CD4-positive, alpha-beta memory T cell (primary cell): ENCODE results near the gene SLC25A45. TPM values are rescaled to one million over a fixed set of nuclear protein-coding genes. Genes with fewer than 3 reads are reported as not detected.

Source experiments
- CTCF ChIA-PET: fragments of 350-600 bp; sonication (Branson Sonifier 250); formaldehyde crosslinking; loops from one replicate; lab custom pipeline; 2021; ENCODE audit warnings: inconsistent platforms; ENCODE audit not compliant: partially characterized antibody; lab: Charles Lee
- POLR2A ChIA-PET: fragments of 350-600 bp; sonication (Branson Sonifier 250); formaldehyde crosslinking; loops from one replicate; lab custom pipeline; 2021; ENCODE audit not compliant: partially characterized antibody; lab: Charles Lee
- DNase-seq, 5 donors: peaks; one replicate each; pipeline versions ENCODE4 v3.0.0 to v3.0.0-alpha.2; 2020 to 2022; ENCODE audit warnings: mixed read lengths in 1 of 5
- H3K27ac ChIP-seq: one replicate; pipeline ENCODE4 v1.7.0; 2013; ENCODE audit warnings: low read depth, low read length
- H3K27me3 ChIP-seq: 2 replicates; pipeline ENCODE4 v1.7.0; 2013; ENCODE audit warnings: mild to moderate bottlenecking, low read length, moderate library complexity; ENCODE audit not compliant: insufficient read depth
- H3K36me3 ChIP-seq: 2 replicates; pipeline ENCODE4 v1.7.0; 2013; ENCODE audit warnings: mild to moderate bottlenecking, low read length, moderate library complexity; ENCODE audit not compliant: insufficient read depth
- H3K4me1 ChIP-seq: 2 replicates; pipeline ENCODE4 v1.7.0; 2013; ENCODE audit warnings: mild to moderate bottlenecking, low read length, moderate library complexity; ENCODE audit not compliant: insufficient read depth
- H3K4me3 ChIP-seq, 2 donors: one replicate each; pipeline ENCODE4 v1.7.0; 2013; ENCODE audit warnings: low read length in 2 of 2, mild to moderate bottlenecking in 1 of 2
- H3K9me3 ChIP-seq, 2 donors: one replicate each; pipeline ENCODE4 v1.7.0; 2013; ENCODE audit warnings: low read length in 2 of 2, control low read depth in 1 of 2; ENCODE audit not compliant: control insufficient read depth in 1 of 2
- H3K27ac Mint-ChIP-seq, 7 donors: one replicate each; pipeline ENCODE4 v1.8.0; 2020 to 2021; ENCODE audit warnings: mixed read lengths in 7 of 7, mild to moderate bottlenecking in 6 of 7, inconsistent platforms in 3 of 7, moderate library complexity in 3 of 7
- H3K27me3 Mint-ChIP-seq, 2 donors: one replicate each; pipeline ENCODE4 v1.8.0; 2020 to 2021; ENCODE audit warnings: mixed read lengths in 2 of 2
- H3K36me3 Mint-ChIP-seq, 2 donors: one replicate each; pipeline ENCODE4 v1.8.0; 2020 to 2021; ENCODE audit warnings: mixed read lengths in 2 of 2, inconsistent platforms in 1 of 2, mild to moderate bottlenecking in 1 of 2
- H3K4me1 Mint-ChIP-seq, 4 donors: one replicate each; pipeline ENCODE4 v1.8.0; 2020 to 2021; ENCODE audit warnings: mixed read lengths in 4 of 4, mild to moderate bottlenecking in 1 of 4
- H3K4me3 Mint-ChIP-seq, 8 donors: one replicate each; pipeline ENCODE4 v1.8.0; 2020 to 2021; ENCODE audit warnings: mixed read lengths in 8 of 8, mild to moderate bottlenecking in 7 of 8, moderate library complexity in 6 of 8, inconsistent platforms in 3 of 8
- H3K9me3 Mint-ChIP-seq, 8 donors: one replicate each; pipeline ENCODE4 v1.8.0; 2020 to 2021; ENCODE audit warnings: mixed read lengths in 8 of 8, mild to moderate bottlenecking in 5 of 8, inconsistent platforms in 3 of 8, moderate library complexity in 1 of 8
- intact Hi-C: fragments of 100-400 bp; cut with micrococcal nuclease; formaldehyde crosslinking; loops from one replicate; pipeline ENCODE4 v1.15.1; 2023
- polyA plus RNA-seq, 2 donors: library from polyadenylated mRNA; unstranded; fragments of 300-500 nt; fragmentation: Illumina TruSeq; gene quantifications; one replicate each; pipeline ENCODE4 v1.2.3, GENCODE V29; 2021
- total RNA-seq, 2 experiments: library from RNA; stranded (reverse); gene quantifications; one replicate each; pipeline ENCODE4 v1.2.3, GENCODE V29; 2021

The SLC25A45 gene
- total and polyA plus RNA-seq, 4 experiments from 2014 or later = 7.2 to 24.2 (median 16.0) TPM

- CTCF ChIA-PET = interaction anchor here (1.4 to 1.5 kb wide), 2 partner anchors 23 to 25 kb away, joined by 3 to 6 read pairs; no protein-coding TSS in a partner anchor
- H3K9me3 ChIP-seq = no peaks in the 10 kb centered on the region
- H3K36me3 Mint-ChIP-seq = peaks cover 9 to 31% of the 10 kb centered on the region in 2 donors
- no peaks in the 10 kb centered on the region for H3K27me3 Mint-ChIP-seq
- DNase-seq = peak; percentile 92 to 97 (median 94)
- peaks cover 7% of the 10 kb centered on the region for H3K4me1 ChIP-seq
- no peaks in the 10 kb centered on the region for H3K9me3 Mint-ChIP-seq
- H3K27me3 ChIP-seq = no peaks in the 10 kb centered on the region
- POLR2A ChIA-PET = interaction anchor here (0.5 to 2.4 kb wide), 12 partner anchors 21 to 1024 kb away, joined by 3 to 9 read pairs (median 4); partner anchors contain the start of genes DPF2, FRMD8 and MALAT1
- peaks cover 8 to 17% (median 11%) of the 10 kb centered on the region in 4 donors for H3K4me1 Mint-ChIP-seq
- peak within 1 kb of the TSS; percentile 50 for H3K27ac ChIP-seq
- peak within 1 kb of the TSS; percentile 90 to 97 (median 93) for H3K4me3 Mint-ChIP-seq
- peak within 1 kb of the TSS in 1 of 2 donors; percentile 32 for H3K4me3 ChIP-seq
- peaks cover 11% of the 10 kb centered on the region for H3K36me3 ChIP-seq
- intact Hi-C loops = loop anchor here (2.0 kb wide), 1 partner anchor 20 kb away; no protein-coding TSS in a partner anchor
- H3K27ac Mint-ChIP-seq = peak within 1 kb of the TSS; percentile 82 to 96 (median 88)
Observed at GRCh38 chr11:65354265-65355012, 28.0 kb downstream of the SLC25A45 start, which contains the start of gene TIGD3. Gene TIGD3 (plus strand): TSS chr11:65354751. CDS start chr11:65355809, 1,058 bp downstream.

GRCh38 chr11:65353900-65354264, 28.6 kb downstream of the SLC25A45 start:
- Mint-ChIP-seq H3K4me1 (peaks cover 8 to 17% (median 11%) of the 10 kb centered on the region in 4 donors), H3K36me3 (peaks cover 10 to 35% of the 10 kb centered on the region in 2 donors), H3K27me3 (no peaks in the 10 kb centered on the region), H3K27ac (peak overlapping the region; percentile 7 to 95 (median 80)), H3K4me3 (peak overlapping the region; percentile 49 to 81 (median 74)), H3K9me3 (no peaks in the 10 kb centered on the region)
- Histone ChIP-seq H3K27ac (peak overlapping the region; percentile 50), H3K4me1 (peaks cover 7% of the 10 kb centered on the region), H3K27me3 (no peaks in the 10 kb centered on the region), H3K36me3 (peaks cover 16% of the 10 kb centered on the region), H3K9me3 (no peaks in the 10 kb centered on the region), H3K4me3 (no peak overlapping the region)
- POLR2A ChIA-PET = interaction anchor here (0.5 to 2.4 kb wide), 10 partner anchors 21 to 1023 kb away, joined by 3 to 9 read pairs (median 4); partner anchors contain the start of genes DPF2, FRMD8 and MALAT1
- intact Hi-C loops = loop anchor here (2.0 kb wide), 1 partner anchor 19 kb away; no protein-coding TSS in a partner anchor
- peak in 1 of 5 donors; percentile 47 for DNase-seq
- CTCF ChIA-PET = interaction anchor here (1.4 to 1.9 kb wide), 2 partner anchors 20 to 22 kb away, joined by 3 to 5 read pairs; partner anchors contain the start of gene DPF2

GRCh38 chr11:65353376-65353775, 29.1 kb downstream of the SLC25A45 start:
- H3K27me3 Mint-ChIP-seq = no peaks in the 10 kb centered on the region
- Histone ChIP-seq H3K4me3 (no peak overlapping the region), H3K36me3 (peaks cover 21% of the 10 kb centered on the region), H3K27me3 (no peaks in the 10 kb centered on the region), H3K9me3 (no peaks in the 10 kb centered on the region), H3K4me1 (peaks cover 7% of the 10 kb centered on the region), H3K27ac (no peak overlapping the region)
- peaks cover 0 to 2% (median 0%) of the 10 kb centered on the region in 8 donors for H3K9me3 Mint-ChIP-seq
- no peak for DNase-seq
- H3K36me3 Mint-ChIP-seq = peaks cover 14 to 40% of the 10 kb centered on the region in 2 donors
- H3K4me1 Mint-ChIP-seq = peaks cover 8 to 17% (median 11%) of the 10 kb centered on the region in 4 donors
- CTCF ChIA-PET = interaction anchor here (1.4 to 1.9 kb wide), 2 partner anchors 19 to 22 kb away, joined by 3 to 5 read pairs; partner anchors contain the start of gene DPF2
- POLR2A ChIA-PET = interaction anchor here (1.2 to 2.4 kb wide), 7 partner anchors 20 to 153 kb away, joined by 3 to 9 read pairs (median 4); partner anchors contain the start of genes DPF2 and MALAT1
- H3K4me3 Mint-ChIP-seq = peak overlapping the region; percentile 49 to 81 (median 74)
- H3K27ac Mint-ChIP-seq = peak overlapping the region; percentile 7 to 95 (median 80)
- intact Hi-C loops = no loop called here

DNA sequence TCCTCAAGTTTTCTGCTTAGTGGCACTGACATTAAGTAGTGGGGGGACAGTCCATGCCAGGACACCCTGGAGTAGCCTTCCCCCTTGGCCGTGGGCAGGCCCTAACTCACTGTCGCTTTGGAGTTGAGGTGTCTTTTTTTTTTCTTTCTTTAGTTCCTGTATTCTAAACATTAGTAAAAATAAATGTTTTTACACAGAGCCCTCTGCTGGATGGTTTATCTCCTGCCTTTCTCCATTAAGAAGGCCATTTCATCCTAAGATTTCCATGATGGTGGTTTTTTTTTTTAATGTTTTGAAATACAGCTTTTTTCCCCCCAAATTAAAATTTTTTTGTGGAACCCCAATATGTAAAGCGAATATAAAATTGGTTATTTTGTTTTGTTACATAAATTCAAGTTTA, 29.7 kb downstream of the SLC25A45 start:
- H3K9me3 Mint-ChIP-seq = peaks cover 0 to 2% (median 0%) of the 10 kb centered on the region in 8 donors
- DNase-seq = no peak
- H3K27ac Mint-ChIP-seq = peak overlapping the region in 2 of 7 donors; percentile 40 to 78
- H3K9me3 ChIP-seq = no peaks in the 10 kb centered on the region
- no peak overlapping the region for H3K27ac ChIP-seq
- peaks cover 8 to 17% (median 11%) of the 10 kb centered on the region in 4 donors for H3K4me1 Mint-ChIP-seq
- no peak overlapping the region for H3K4me3 Mint-ChIP-seq
- ChIA-PET POLR2A (interaction anchor here (0.6 to 2.4 kb wide), 4 partner anchors 144 to 339 kb away, joined by 3 to 9 read pairs (median 4); partner anchors contain the start of genes ARL2 and MALAT1), CTCF (interaction anchor here (1.2 to 1.9 kb wide), 3 partner anchors 19 to 127 kb away, joined by 3 to 5 read pairs (median 3); partner anchors contain the start of gene DPF2)
- H3K27me3 Mint-ChIP-seq = no peaks in the 10 kb centered on the region
- H3K4me3 ChIP-seq = no peak overlapping the region
- intact Hi-C loops = no loop called here
- H3K36me3 ChIP-seq = peaks cover 26% of the 10 kb centered on the region
- H3K36me3 Mint-ChIP-seq = peaks cover 14 to 43% of the 10 kb centered on the region in 2 donors
- peaks cover 7% of the 10 kb centered on the region for H3K4me1 ChIP-seq
- H3K27me3 ChIP-seq = no peaks in the 10 kb centered on the region

- peaks cover 8 to 20% (median 11%) of the 10 kb centered on the region in 4 donors for H3K4me1 Mint-ChIP-seq
- no peak overlapping the region for H3K4me3 Mint-ChIP-seq
- H3K27me3 Mint-ChIP-seq = no peaks in the 10 kb centered on the region
- H3K27ac ChIP-seq = no peak overlapping the region
- no peaks in the 10 kb centered on the region for H3K9me3 ChIP-seq
- DNase-seq = no peak
- CTCF ChIA-PET = interaction anchor here (1.1 to 1.2 kb wide), 2 partner anchors 64 to 126 kb away, joined by 3 read pairs; no protein-coding TSS in a partner anchor
- POLR2A ChIA-PET = interaction anchor here (0.7 to 1.2 kb wide), 3 partner anchors 14 to 90 kb away, joined by 3 read pairs; partner anchors contain the start of gene POLA2
- peak overlapping the region in 4 of 7 donors; percentile 18 to 85 (median 73) for H3K27ac Mint-ChIP-seq
- H3K36me3 ChIP-seq = peaks cover 29% of the 10 kb centered on the region
- H3K27me3 ChIP-seq = no peaks in the 10 kb centered on the region
- H3K4me1 ChIP-seq = peaks cover 7% of the 10 kb centered on the region
- H3K36me3 Mint-ChIP-seq = peaks cover 17 to 46% of the 10 kb centered on the region in 2 donors
- intact Hi-C loops = no loop called here
- peaks cover 0 to 2% (median 0%) of the 10 kb centered on the region in 8 donors for H3K9me3 Mint-ChIP-seq
- H3K4me3 ChIP-seq = no peak overlapping the region
Observed at GRCh38 chr11:65351511-65351910, 30.9 kb downstream of the SLC25A45 start.

GRCh38 chr11:65341856-65342255, 40.6 kb downstream of the SLC25A45 start:
- no peak overlapping the region for H3K4me3 Mint-ChIP-seq
- Histone ChIP-seq H3K36me3 (peaks cover 73% of the 10 kb centered on the region), H3K27ac (no peak overlapping the region), H3K9me3 (no peaks in the 10 kb centered on the region), H3K4me1 (peaks cover 17% of the 10 kb centered on the region), H3K27me3 (no peaks in the 10 kb centered on the region), H3K4me3 (no peak overlapping the region)
- no peak overlapping the region for H3K27ac Mint-ChIP-seq
- DNase-seq = no peak
- no peaks in the 10 kb centered on the region for H3K9me3 Mint-ChIP-seq
- intact Hi-C loops = no loop called here
- ChIA-PET POLR2A (interaction anchor here (0.6 to 1.3 kb wide), 2 partner anchors 27 to 136 kb away, joined by 3 to 5 read pairs; no protein-coding TSS in a partner anchor), CTCF (interaction anchor here (1.2 to 2.4 kb wide), 4 partner anchors 8 to 27 kb away, joined by 4 to 6 read pairs (median 6); partner anchors contain the start of genes CDC42EP2 and DPF2)
- peaks cover 51 to 75% of the 10 kb centered on the region in 2 donors for H3K36me3 Mint-ChIP-seq
- no peaks in the 10 kb centered on the region for H3K27me3 Mint-ChIP-seq
- peaks cover 18 to 33% (median 22%) of the 10 kb centered on the region in 4 donors for H3K4me1 Mint-ChIP-seq
